ENCODE measurements around the gene FUT2. TPM values are rescaled to one million over a fixed set of nuclear protein-coding genes. Genes with fewer than 3 reads are reported as not detected.
A peak's percentile ranks its signal among the peaks of the same experiment; 100 is the strongest.

FUT2 gene
- polyA plus RNA-seq, 1 donor (not counting 4 experiments of a cell fraction or from before 2014, with no cell fraction given) = 2.3 TPM

DNA sequence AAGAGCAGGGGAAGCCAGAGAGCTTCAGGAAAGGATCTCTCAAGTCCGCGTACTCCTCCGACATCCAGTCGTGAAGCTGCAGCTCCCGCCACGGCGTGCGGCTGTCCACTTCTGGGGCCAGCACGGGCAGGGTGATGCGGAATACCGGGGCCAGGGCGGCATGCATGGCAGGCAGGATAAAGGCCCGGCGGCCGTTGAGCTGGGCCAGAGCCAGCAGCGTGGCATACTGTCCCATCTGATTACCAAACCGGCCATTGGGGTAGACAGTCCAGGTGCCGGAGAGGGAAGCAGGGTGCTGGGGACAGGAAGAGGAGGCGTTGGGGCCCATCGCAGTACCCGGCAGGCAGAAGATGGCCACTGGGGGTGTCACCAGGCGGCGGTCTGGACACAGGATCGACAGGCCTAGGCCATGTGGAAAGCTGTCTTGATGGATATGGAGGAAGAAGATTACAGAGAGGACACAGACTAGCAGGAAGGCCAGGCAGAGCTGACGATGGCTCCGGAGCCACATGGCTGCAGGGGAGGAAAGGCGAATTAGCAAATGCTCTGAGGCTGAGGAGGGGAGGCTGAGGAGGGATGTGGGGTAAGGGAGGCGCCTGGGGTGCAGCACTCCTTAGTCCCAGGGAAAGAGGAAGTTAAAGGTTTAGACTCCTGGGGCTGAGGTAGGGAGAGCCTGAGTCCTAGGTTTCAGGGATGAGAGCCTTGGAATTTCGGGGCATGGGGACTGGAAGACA lies 55.2 kb downstream of the FUT2 start:
- Histone ChIP-seq H3K9me3 (ENCODE audit: control insufficient read depth, low read depth, low read length) (no peaks in the 10 kb centered on the region), H3K4me1 (ENCODE audit: control insufficient read depth, extremely low read depth, insufficient read depth, low read length) (peaks cover 9% of the 10 kb centered on the region), H3K9ac (ENCODE audit: control insufficient read depth, extremely low read depth, insufficient read depth, low read length) (no peak overlapping the region), H3K27me3 (ENCODE audit: control insufficient read depth, extremely low read depth, insufficient read depth, low read length) (no peaks in the 10 kb centered on the region), H3K9me1 (ENCODE audit: control insufficient read depth, extremely low read depth, insufficient read depth, low read length) (peaks cover 4% of the 10 kb centered on the region), H2AFZ (ENCODE audit: control insufficient read depth, low read length) (no peak overlapping the region), H3K4me2 (ENCODE audit: control insufficient read depth, extremely low read depth, insufficient read depth, low read depth, low read length) (peak overlapping the region; percentile 57), H3K27ac (ENCODE audit: control insufficient read depth, insufficient read depth, low read length) (no peak overlapping the region), H4K20me1 (ENCODE audit: control insufficient read depth, extremely low read depth, insufficient read depth, low read length) (no peaks in the 10 kb centered on the region), H3K4me3 (ENCODE audit: control insufficient read depth in 2 of 3, extremely low read depth in 1 of 3, insufficient read depth in 2 of 3, low read depth in 1 of 3, low read length in 3 of 3) (peak overlapping the region; percentile 35 to 69 (median 42)), H3K79me2 (ENCODE audit: control insufficient read depth, insufficient read depth, low read length) (peaks cover 21% of the 10 kb centered on the region), H3K36me3 (ENCODE audit: control insufficient read depth in 2 of 2, extremely low read depth in 1 of 2, insufficient read depth in 2 of 2, low read length in 2 of 2) (peaks cover 13 to 19% of the 10 kb centered on the region in 2 experiments)
- DNase-seq (ENCODE audit: low read depth, low spot score) (no peak), FAIRE-seq (no peak)
- dilution Hi-C loops (cut with MboI; ENCODE audit: extremely low pct_ligation_motif_present, low sequenced_read_pairs) = no loop called here
- TF ChIP-seq, protein P1, sequence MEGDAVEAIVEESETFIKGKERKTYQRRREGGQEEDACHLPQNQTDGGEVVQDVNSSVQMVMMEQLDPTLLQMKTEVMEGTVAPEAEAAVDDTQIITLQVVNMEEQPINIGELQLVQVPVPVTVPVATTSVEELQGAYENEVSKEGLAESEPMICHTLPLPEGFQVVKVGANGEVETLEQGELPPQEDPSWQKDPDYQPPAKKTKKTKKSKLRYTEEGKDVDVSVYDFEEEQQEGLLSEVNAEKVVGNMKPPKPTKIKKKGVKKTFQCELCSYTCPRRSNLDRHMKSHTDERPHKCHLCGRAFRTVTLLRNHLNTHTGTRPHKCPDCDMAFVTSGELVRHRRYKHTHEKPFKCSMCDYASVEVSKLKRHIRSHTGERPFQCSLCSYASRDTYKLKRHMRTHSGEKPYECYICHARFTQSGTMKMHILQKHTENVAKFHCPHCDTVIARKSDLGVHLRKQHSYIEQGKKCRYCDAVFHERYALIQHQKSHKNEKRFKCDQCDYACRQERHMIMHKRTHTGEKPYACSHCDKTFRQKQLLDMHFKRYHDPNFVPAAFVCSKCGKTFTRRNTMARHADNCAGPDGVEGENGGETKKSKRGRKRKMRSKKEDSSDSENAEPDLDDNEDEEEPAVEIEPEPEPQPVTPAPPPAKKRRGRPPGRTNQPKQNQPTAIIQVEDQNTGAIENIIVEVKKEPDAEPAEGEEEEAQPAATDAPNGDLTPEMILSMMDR (optimal IDR thresholded peaks at IDR 0.05 in 1 of 3, IDR thresholded peaks at IDR 0.05 in 1 of 3, conservative IDR thresholded peaks at IDR 0.05 in 1 of 3; ENCODE audit: extremely low read depth in 1 of 3, insufficient read depth in 2 of 3, low read length in 3 of 3) = no peak
- TF ChIP-seq EZH2 (IDR thresholded peaks at IDR 0.05; ENCODE audit: low read length) = no peak

DNA sequence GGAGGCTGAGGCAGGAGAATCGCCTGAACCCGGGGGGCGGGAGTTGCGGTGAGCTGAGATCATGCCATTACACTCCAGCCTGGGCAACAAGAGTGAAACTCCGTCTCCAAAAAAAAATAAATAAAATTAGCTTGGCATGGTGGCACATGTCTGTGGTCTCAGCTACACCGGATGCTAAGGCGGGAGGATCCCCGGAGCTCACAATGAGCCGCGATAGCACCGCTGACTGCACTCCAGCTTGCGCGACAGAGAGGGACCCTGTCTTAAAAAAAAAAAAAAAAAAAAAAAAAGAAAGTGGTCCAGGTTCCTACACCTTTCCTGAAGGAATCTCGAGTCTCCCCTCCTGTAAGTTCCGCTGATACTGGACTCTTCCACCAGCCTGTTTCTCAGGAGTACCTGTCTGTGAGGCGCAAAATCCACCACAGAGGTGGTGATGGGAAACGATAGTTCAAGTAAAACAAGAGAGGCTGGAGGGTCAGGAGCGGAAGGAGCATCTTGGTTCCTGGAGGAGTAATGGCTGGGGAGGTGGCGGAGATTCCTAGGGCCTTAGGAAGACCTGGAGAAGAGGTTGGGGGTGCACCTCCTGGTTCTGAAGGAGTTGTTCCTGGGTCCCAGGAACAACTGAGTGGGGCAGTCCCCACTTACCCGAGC lies 56.2 kb downstream of the FUT2 start:
- Histone ChIP-seq H3K36me3 (ENCODE audit: control insufficient read depth in 2 of 2, extremely low read depth in 1 of 2, insufficient read depth in 2 of 2, low read length in 2 of 2) (peaks cover 13 to 16% of the 10 kb centered on the region in 2 experiments), H3K27ac (ENCODE audit: control insufficient read depth, insufficient read depth, low read length) (peak overlapping the region; percentile 59), H3K27me3 (ENCODE audit: control insufficient read depth, extremely low read depth, insufficient read depth, low read length) (no peaks in the 10 kb centered on the region), H4K20me1 (ENCODE audit: control insufficient read depth, extremely low read depth, insufficient read depth, low read length) (no peaks in the 10 kb centered on the region), H3K4me3 (ENCODE audit: control insufficient read depth in 2 of 3, extremely low read depth in 1 of 3, insufficient read depth in 2 of 3, low read depth in 1 of 3, low read length in 3 of 3) (peak overlapping the region; percentile 59 to 72 (median 69)), H3K79me2 (ENCODE audit: control insufficient read depth, insufficient read depth, low read length) (peaks cover 21% of the 10 kb centered on the region), H3K4me1 (ENCODE audit: control insufficient read depth, extremely low read depth, insufficient read depth, low read length) (peaks cover 9% of the 10 kb centered on the region), H3K9me3 (ENCODE audit: control insufficient read depth, low read depth, low read length) (no peaks in the 10 kb centered on the region), H3K9me1 (ENCODE audit: control insufficient read depth, extremely low read depth, insufficient read depth, low read length) (peaks cover 4% of the 10 kb centered on the region), H2AFZ (ENCODE audit: control insufficient read depth, low read length) (peak overlapping the region; percentile 48), H3K4me2 (ENCODE audit: control insufficient read depth, extremely low read depth, insufficient read depth, low read depth, low read length) (peak overlapping the region; percentile 57), H3K9ac (ENCODE audit: control insufficient read depth, extremely low read depth, insufficient read depth, low read length) (peak overlapping the region; percentile 78)
- dilution Hi-C loops (cut with MboI; ENCODE audit: extremely low pct_ligation_motif_present, low sequenced_read_pairs) = no loop called here
- TF ChIP-seq, protein P1 (optimal IDR thresholded peaks at IDR 0.05 in 1 of 3, IDR thresholded peaks at IDR 0.05 in 1 of 3, conservative IDR thresholded peaks at IDR 0.05 in 1 of 3; ENCODE audit: extremely low read depth in 1 of 3, insufficient read depth in 2 of 3, low read length in 3 of 3) = no peak
- no peak for TF ChIP-seq EZH2 (IDR thresholded peaks at IDR 0.05; ENCODE audit: low read length)
- FAIRE-seq (no peak), DNase-seq (ENCODE audit: low read depth, low spot score) (no peak)

All from keratinocyte (primary cell).